Measurements from ENCODE around the gene PPP2R2C. TPM values are rescaled to one million over a fixed set of nuclear protein-coding genes. Genes with fewer than 3 reads are reported as not detected.

The PPP2R2C gene
- total RNA-seq, 5 donors from 2014 or later (not counting 1 experiment from before 2014, with no cell fraction given): 0.20 TPM; not detected in 4

GRCh38 chr4:6303943-6304342 lies 168.5 kb downstream of the PPP2R2C start:
- ChIA-PET POLR2A (no interaction called here), CTCF (no interaction called here)
- Mint-ChIP-seq H3K36me3 (peaks cover 23% of the 10 kb centered on the region), H3K27ac (no peak overlapping the region), H3K4me1 (peaks cover 0 to 4% (median 4%) of the 10 kb centered on the region in 3 donors), H3K4me3 (no peak overlapping the region), H3K27me3 (peaks cover 18 to 29% of the 10 kb centered on the region in 2 donors), H3K9me3 (no peaks in the 10 kb centered on the region)
- 74% methylated on average over 8 of the region's 12 CpGs for WGBS (ENCODE audit: insufficient coverage)
- Histone ChIP-seq H3K4me1 (ENCODE audit: control insufficient read depth in 1 of 2, extremely low read depth in 1 of 2, insufficient read depth in 2 of 2, low read length in 2 of 2) (peaks cover 0 to 3% of the 10 kb centered on the region in 2 experiments), H3K27me3 (replicated peaks in 1 of 2; ENCODE audit: control insufficient read depth in 2 of 2, extremely low read depth in 1 of 2, insufficient read depth in 2 of 2, low read length in 1 of 2) (peaks cover 6 to 25% of the 10 kb centered on the region in 2 experiments), H3K4me3 (ENCODE audit: control insufficient read depth in 1 of 2, extremely low read depth in 1 of 2, low read length in 1 of 2) (no peak overlapping the region), H3K27ac (ENCODE audit: low read length) (no peak overlapping the region), H3K36me3 (ENCODE audit: control insufficient read depth in 2 of 2, extremely low read depth in 1 of 2, insufficient read depth in 1 of 2, low read length in 1 of 2) (peaks cover 0 to 2% of the 10 kb centered on the region in 2 donors), H3K9me3 (no peaks in the 10 kb centered on the region)
- ATAC-seq (replicated peaks in 1 of 4) (no peak), DNase-seq (no peak)

GRCh38 chr4:6302869-6303268 lies 169.5 kb downstream of the PPP2R2C start:
- no peak overlapping the region for H3K4me3 ChIP-seq (ENCODE audit: control insufficient read depth in 1 of 2, extremely low read depth in 1 of 2, low read length in 1 of 2)
- ATAC-seq (replicated peaks in 1 of 4) (no peak), DNase-seq (no peak)
- H3K36me3 ChIP-seq (ENCODE audit: control insufficient read depth in 2 of 2, extremely low read depth in 1 of 2, insufficient read depth in 1 of 2, low read length in 1 of 2): peaks cover 0 to 2% of the 10 kb centered on the region in 2 donors
- H3K27me3 Mint-ChIP-seq: peaks cover 11 to 20% of the 10 kb centered on the region in 2 donors
- POLR2A ChIA-PET: no interaction called here
- H3K4me3 Mint-ChIP-seq: no peak overlapping the region
- no peaks in the 10 kb centered on the region for H3K4me1 Mint-ChIP-seq
- 74% methylated on average over 4 of the region's 6 CpGs for WGBS (ENCODE audit: insufficient coverage)
- peaks cover 4 to 17% of the 10 kb centered on the region in 2 experiments for H3K27me3 ChIP-seq (replicated peaks in 1 of 2; ENCODE audit: control insufficient read depth in 2 of 2, extremely low read depth in 1 of 2, insufficient read depth in 2 of 2, low read length in 1 of 2)
- peaks cover 23% of the 10 kb centered on the region for H3K36me3 Mint-ChIP-seq
- H3K9me3 ChIP-seq: no peaks in the 10 kb centered on the region
- no peak overlapping the region for H3K27ac Mint-ChIP-seq
- H3K9me3 Mint-ChIP-seq: no peaks in the 10 kb centered on the region
- CTCF ChIA-PET: no interaction called here
- H3K4me1 ChIP-seq (ENCODE audit: control insufficient read depth in 1 of 2, extremely low read depth in 1 of 2, insufficient read depth in 2 of 2, low read length in 2 of 2): peaks cover 0 to 3% of the 10 kb centered on the region in 2 experiments
- H3K27ac ChIP-seq (ENCODE audit: low read length): no peak overlapping the region

- Histone ChIP-seq H3K9me3 (no peaks in the 10 kb centered on the region), H3K4me1 (ENCODE audit: control insufficient read depth in 1 of 2, extremely low read depth in 1 of 2, insufficient read depth in 2 of 2, low read length in 2 of 2) (peaks cover 0 to 3% of the 10 kb centered on the region in 2 experiments), H3K27me3 (replicated peaks in 1 of 2; ENCODE audit: control insufficient read depth in 2 of 2, extremely low read depth in 1 of 2, insufficient read depth in 2 of 2, low read length in 1 of 2) (peaks cover 0 to 7% of the 10 kb centered on the region in 2 experiments), H3K36me3 (ENCODE audit: control insufficient read depth in 2 of 2, extremely low read depth in 1 of 2, insufficient read depth in 1 of 2, low read length in 1 of 2) (peaks cover 0 to 2% of the 10 kb centered on the region in 2 donors), H3K27ac (ENCODE audit: low read length) (no peak overlapping the region), H3K4me3 (ENCODE audit: control insufficient read depth in 1 of 2, extremely low read depth in 1 of 2, low read length in 1 of 2) (no peak overlapping the region)
- H3K27me3 Mint-ChIP-seq: peaks cover 8 to 12% of the 10 kb centered on the region in 2 donors
- POLR2A ChIA-PET: no interaction called here
- H3K4me1 Mint-ChIP-seq: no peaks in the 10 kb centered on the region
- H3K36me3 Mint-ChIP-seq: peaks cover 23% of the 10 kb centered on the region
- no peak overlapping the region for H3K27ac Mint-ChIP-seq
- no peak overlapping the region for H3K4me3 Mint-ChIP-seq
- CTCF ChIA-PET: no interaction called here
- DNase-seq (no peak), ATAC-seq (replicated peaks in 1 of 4) (no peak)
- 96% methylated on average over 54 of the region's 55 CpGs for WGBS (ENCODE audit: insufficient coverage)
- H3K9me3 Mint-ChIP-seq: no peaks in the 10 kb centered on the region
Observed at GRCh38 chr4:6301732-6302442, 170.5 kb downstream of the PPP2R2C start.

- Histone ChIP-seq H3K4me1 (ENCODE audit: control insufficient read depth in 1 of 2, extremely low read depth in 1 of 2, insufficient read depth in 2 of 2, low read length in 2 of 2) (peaks cover 0 to 3% of the 10 kb centered on the region in 2 experiments), H3K27me3 (replicated peaks in 1 of 2; ENCODE audit: control insufficient read depth in 2 of 2, extremely low read depth in 1 of 2, insufficient read depth in 2 of 2, low read length in 1 of 2) (peaks cover 0 to 2% of the 10 kb centered on the region in 2 experiments), H3K9me3 (no peaks in the 10 kb centered on the region), H3K36me3 (ENCODE audit: control insufficient read depth in 2 of 2, extremely low read depth in 1 of 2, insufficient read depth in 1 of 2, low read length in 1 of 2) (peaks cover 0 to 2% of the 10 kb centered on the region in 2 donors), H3K4me3 (ENCODE audit: control insufficient read depth in 1 of 2, extremely low read depth in 1 of 2, low read length in 1 of 2) (no peak overlapping the region), H3K27ac (ENCODE audit: low read length) (no peak overlapping the region)
- Mint-ChIP-seq H3K9me3 (no peaks in the 10 kb centered on the region), H3K36me3 (peaks cover 23% of the 10 kb centered on the region), H3K27ac (no peak overlapping the region), H3K4me1 (no peaks in the 10 kb centered on the region), H3K27me3 (peaks cover 4 to 5% of the 10 kb centered on the region in 2 donors), H3K4me3 (no peak overlapping the region)
- CTCF ChIA-PET: no interaction called here
- no peak for DNase-seq
- 92% methylated on average over 30 of the region's 35 CpGs for WGBS (ENCODE audit: insufficient coverage)
- POLR2A ChIA-PET: no interaction called here
- no peak for ATAC-seq (replicated peaks in 1 of 4)
Observed at GRCh38 chr4:6301051-6301731, 171.2 kb downstream of the PPP2R2C start.

GRCh38 chr4:6300359-6300758 lies 172.1 kb downstream of the PPP2R2C start:
- Histone ChIP-seq H3K27ac (ENCODE audit: low read length) (no peak overlapping the region), H3K4me1 (ENCODE audit: control insufficient read depth in 1 of 2, extremely low read depth in 1 of 2, insufficient read depth in 2 of 2, low read length in 2 of 2) (peaks cover 0 to 3% of the 10 kb centered on the region in 2 experiments), H3K4me3 (ENCODE audit: control insufficient read depth in 1 of 2, extremely low read depth in 1 of 2, low read length in 1 of 2) (no peak overlapping the region), H3K36me3 (ENCODE audit: control insufficient read depth in 2 of 2, extremely low read depth in 1 of 2, insufficient read depth in 1 of 2, low read length in 1 of 2) (peaks cover 0 to 2% of the 10 kb centered on the region in 2 donors), H3K9me3 (no peaks in the 10 kb centered on the region), H3K27me3 (replicated peaks in 1 of 2; ENCODE audit: control insufficient read depth in 2 of 2, extremely low read depth in 1 of 2, insufficient read depth in 2 of 2, low read length in 1 of 2) (no peaks in the 10 kb centered on the region)
- H3K4me1 Mint-ChIP-seq: no peaks in the 10 kb centered on the region
- CTCF ChIA-PET: no interaction called here
- no peak overlapping the region for H3K4me3 Mint-ChIP-seq
- ATAC-seq (replicated peaks in 1 of 4) (no peak), DNase-seq (no peak)
- H3K9me3 Mint-ChIP-seq: no peaks in the 10 kb centered on the region
- H3K36me3 Mint-ChIP-seq: peaks cover 25% of the 10 kb centered on the region
- 85% methylated on average over 11 of the region's 11 CpGs for WGBS (ENCODE audit: insufficient coverage)
- H3K27ac Mint-ChIP-seq: no peak overlapping the region
- POLR2A ChIA-PET: no interaction called here
- H3K27me3 Mint-ChIP-seq: peaks cover 1 to 3% of the 10 kb centered on the region in 2 donors

GRCh38 chr4:6299875-6300274 lies 172.5 kb downstream of the PPP2R2C start:
- H3K27me3 Mint-ChIP-seq: no peaks in the 10 kb centered on the region
- H3K36me3 ChIP-seq (ENCODE audit: control insufficient read depth in 2 of 2, extremely low read depth in 1 of 2, insufficient read depth in 1 of 2, low read length in 1 of 2): peaks cover 0 to 2% of the 10 kb centered on the region in 2 donors
- no peak overlapping the region for H3K27ac ChIP-seq (ENCODE audit: low read length)
- ChIA-PET POLR2A (no interaction called here), CTCF (no interaction called here)
- H3K4me3 Mint-ChIP-seq: no peak overlapping the region
- H3K27me3 ChIP-seq (replicated peaks in 1 of 2; ENCODE audit: control insufficient read depth in 2 of 2, extremely low read depth in 1 of 2, insufficient read depth in 2 of 2, low read length in 1 of 2): no peaks in the 10 kb centered on the region
- no peak for DNase-seq
- H3K4me1 ChIP-seq (ENCODE audit: control insufficient read depth in 1 of 2, extremely low read depth in 1 of 2, insufficient read depth in 2 of 2, low read length in 2 of 2): peaks cover 0 to 3% of the 10 kb centered on the region in 2 experiments
- H3K9me3 Mint-ChIP-seq: no peaks in the 10 kb centered on the region
- no peak for ATAC-seq (replicated peaks in 1 of 4)
- no peak overlapping the region for H3K27ac Mint-ChIP-seq
- H3K4me1 Mint-ChIP-seq: no peaks in the 10 kb centered on the region
- WGBS (ENCODE audit: insufficient coverage): 94% methylated on average over 12 of the region's 12 CpGs
- peaks cover 30% of the 10 kb centered on the region for H3K36me3 Mint-ChIP-seq
- H3K4me3 ChIP-seq (ENCODE audit: control insufficient read depth in 1 of 2, extremely low read depth in 1 of 2, low read length in 1 of 2): no peak overlapping the region
- no peaks in the 10 kb centered on the region for H3K9me3 ChIP-seq
